ENCODE data around the gene GOLGA3. TPM values are rescaled to one million over a fixed set of nuclear protein-coding genes. Genes with fewer than 3 reads are reported as not detected.
"Not testable (repeated sequence)": the region's sequence is repeated elsewhere in the genome, so short reads cannot be mapped to it uniquely, and the experiment has no call there.

Gene GOLGA3
- total RNA-seq, 2 donors from 2014 or later = 38.2 to 43.5 TPM

GRCh38 chr12:132798836-132799235 is 29.8 kb downstream of the GOLGA3 start:
- Histone ChIP-seq H3K9ac (ENCODE audit: extremely low read depth, low read length, poor library complexity, severe bottlenecking) (no peak overlapping the region), H3K36me3 (ENCODE audit: control insufficient read depth, insufficient read depth, low read length) (peaks cover 78% of the 10 kb centered on the region), H3K27me3 (ENCODE audit: control insufficient read depth, insufficient read depth, low read length, poor library complexity, severe bottlenecking) (no peaks in the 10 kb centered on the region), H3K4me1 (ENCODE audit: control insufficient read depth, insufficient read depth, low read length) (no peaks in the 10 kb centered on the region), H3K9me3 (ENCODE audit: control insufficient read depth, low read length) (no peaks in the 10 kb centered on the region), H3K4me3 (ENCODE audit: low read length) (no peak overlapping the region), H3K27ac (ENCODE audit: low read depth, low read length) (no peak overlapping the region)
- H3K4me1 Mint-ChIP-seq = no peaks in the 10 kb centered on the region
- no peak for TF ChIP-seq CTCF (conservative IDR thresholded peaks at IDR 0.05)
- no peaks in the 10 kb centered on the region for H3K27me3 Mint-ChIP-seq (ENCODE audit: insufficient read depth)
- no peak overlapping the region for H3K27ac Mint-ChIP-seq
- 95 to 98% methylated on average over 12 to 15 of the region's 15 CpGs for WGBS, 2 experiments (ENCODE audit: insufficient coverage in 1 of 2, insufficient read length in 1 of 2)
- peaks cover 83% of the 10 kb centered on the region for H3K36me3 Mint-ChIP-seq (ENCODE audit: low read depth)
- no peaks in the 10 kb centered on the region for H3K9me3 Mint-ChIP-seq
- no peak for DNase-seq
- no peak overlapping the region for H3K4me3 Mint-ChIP-seq

GRCh38 chr12:132797820-132798570 is 30.7 kb downstream of the GOLGA3 start:
- H3K36me3 Mint-ChIP-seq (ENCODE audit: low read depth) = peaks cover 77% of the 10 kb centered on the region

GRCh38 chr12:132795847-132796246 is 32.8 kb downstream of the GOLGA3 start:
- Histone ChIP-seq H3K9ac (ENCODE audit: extremely low read depth, low read length, poor library complexity, severe bottlenecking) (no peak overlapping the region), H3K36me3 (ENCODE audit: control insufficient read depth, insufficient read depth, low read length) (peaks cover 64% of the 10 kb centered on the region), H3K27me3 (ENCODE audit: control insufficient read depth, insufficient read depth, low read length, poor library complexity, severe bottlenecking) (no peaks in the 10 kb centered on the region), H3K27ac (ENCODE audit: low read depth, low read length) (no peak overlapping the region), H3K4me3 (ENCODE audit: low read length) (no peak overlapping the region), H3K4me1 (ENCODE audit: control insufficient read depth, insufficient read depth, low read length) (no peaks in the 10 kb centered on the region), H3K9me3 (ENCODE audit: control insufficient read depth, low read length) (no peaks in the 10 kb centered on the region)
- Mint-ChIP-seq H3K36me3 (ENCODE audit: low read depth) (peaks cover 76% of the 10 kb centered on the region), H3K27ac (no peak overlapping the region), H3K27me3 (ENCODE audit: insufficient read depth) (no peaks in the 10 kb centered on the region), H3K9me3 (peaks cover 6% of the 10 kb centered on the region), H3K4me3 (no peak overlapping the region), H3K4me1 (no peaks in the 10 kb centered on the region)
- no peak for TF ChIP-seq CTCF (conservative IDR thresholded peaks at IDR 0.05)
- WGBS, 2 experiments (ENCODE audit: insufficient coverage in 1 of 2, insufficient read length in 1 of 2) = 94 to 95% methylated on average over 14 of the region's 14 CpGs
- no peak for DNase-seq

More at GRCh38 chr12:132797820-132798570, 30.7 kb downstream of the GOLGA3 start:
- no peak overlapping the region for H3K9ac ChIP-seq (ENCODE audit: extremely low read depth, low read length, poor library complexity, severe bottlenecking)
- H3K9me3 ChIP-seq (ENCODE audit: control insufficient read depth, low read length) = no peaks in the 10 kb centered on the region
- TF ChIP-seq CTCF (conservative IDR thresholded peaks at IDR 0.05) = no peak
- Mint-ChIP-seq H3K27ac (no peak overlapping the region), H3K4me1 (no peaks in the 10 kb centered on the region), H3K9me3 (no peaks in the 10 kb centered on the region), H3K4me3 (no peak overlapping the region), H3K27me3 (ENCODE audit: insufficient read depth) (no peaks in the 10 kb centered on the region)
- 96 to 98% methylated on average over 12 to 24 of the region's 24 CpGs for WGBS, 2 experiments (ENCODE audit: insufficient coverage in 1 of 2, insufficient read length in 1 of 2)
- no peaks in the 10 kb centered on the region for H3K27me3 ChIP-seq (ENCODE audit: control insufficient read depth, insufficient read depth, low read length, poor library complexity, severe bottlenecking)
- no peak overlapping the region for H3K4me3 ChIP-seq (ENCODE audit: low read length)
- no peaks in the 10 kb centered on the region for H3K4me1 ChIP-seq (ENCODE audit: control insufficient read depth, insufficient read depth, low read length)
- DNase-seq = no peak
- peaks cover 73% of the 10 kb centered on the region for H3K36me3 ChIP-seq (ENCODE audit: control insufficient read depth, insufficient read depth, low read length)
- no peak overlapping the region for H3K27ac ChIP-seq (ENCODE audit: low read depth, low read length)

GRCh38 chr12:132791940-132792339 is 36.7 kb downstream of the GOLGA3 start:
- H3K36me3 Mint-ChIP-seq (ENCODE audit: low read depth) = peaks cover 77% of the 10 kb centered on the region
- not testable (repeated sequence) for H3K4me3 ChIP-seq (ENCODE audit: low read length); H3K27ac Mint-ChIP-seq; H3K27me3 ChIP-seq (ENCODE audit: control insufficient read depth, insufficient read depth, low read length, poor library complexity, severe bottlenecking); DNase-seq; H3K9me3 Mint-ChIP-seq; H3K4me1 ChIP-seq (ENCODE audit: control insufficient read depth, insufficient read depth, low read length); H3K9me3 ChIP-seq (ENCODE audit: control insufficient read depth, low read length); H3K9ac ChIP-seq (ENCODE audit: extremely low read depth, low read length, poor library complexity, severe bottlenecking); H3K27me3 Mint-ChIP-seq (ENCODE audit: insufficient read depth); H3K4me1 Mint-ChIP-seq; H3K4me3 Mint-ChIP-seq; H3K27ac ChIP-seq (ENCODE audit: low read depth, low read length)
- 95 to 100% methylated on average over 1 to 2 of the region's 2 CpGs for WGBS, 2 experiments (ENCODE audit: insufficient coverage in 1 of 2, insufficient read length in 1 of 2)
- peaks cover 51% of the 10 kb centered on the region for H3K36me3 ChIP-seq (ENCODE audit: control insufficient read depth, insufficient read depth, low read length)
